NCI-H146 treated with DMSO at 0.1 percent for 48 hours (cell line): ENCODE results near the gene ZNF853.
"Not testable (repeated sequence)": the region's sequence is repeated elsewhere in the genome, so short reads cannot be mapped to it uniquely, and the experiment has no call there.

Experiments used
- DNase-seq: peaks from one replicate; lab custom pipeline; 2025; ENCODE audit not compliant: unreplicated experiment; lab: John Stamatoyannopoulos, UW

ZNF853 gene

DNA sequence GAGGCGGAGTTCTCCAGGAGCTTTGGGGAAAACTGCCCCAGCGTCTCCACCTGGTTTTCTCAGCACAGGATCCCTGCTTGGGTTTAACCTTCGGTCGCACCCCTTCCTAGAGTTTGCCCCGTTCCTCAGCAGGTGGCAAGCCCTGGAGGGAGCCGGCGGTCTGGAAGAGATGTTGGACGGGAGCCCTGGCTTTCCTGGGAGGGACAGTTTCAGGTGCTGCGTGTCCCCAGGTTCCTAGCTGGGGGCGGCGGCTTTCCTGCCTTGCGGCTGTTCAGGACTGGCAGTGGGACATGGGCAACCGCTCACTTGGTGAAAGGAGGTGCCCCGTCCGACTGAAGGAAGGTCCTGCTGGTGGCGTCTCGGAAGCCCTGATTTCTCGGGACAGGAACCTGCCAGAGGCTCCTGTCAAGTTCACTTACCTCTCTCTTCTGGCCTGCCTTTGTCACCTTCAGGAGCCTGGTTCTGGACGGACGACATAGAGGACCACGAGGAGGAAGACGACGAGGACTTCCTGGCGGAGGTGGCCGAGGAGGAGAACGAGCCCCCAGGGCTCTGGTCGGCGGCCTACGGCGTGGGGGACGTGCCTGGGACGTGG lies 36.5 kb downstream of the ZNF853 start:
- DNase-seq, result no peak

DNA sequence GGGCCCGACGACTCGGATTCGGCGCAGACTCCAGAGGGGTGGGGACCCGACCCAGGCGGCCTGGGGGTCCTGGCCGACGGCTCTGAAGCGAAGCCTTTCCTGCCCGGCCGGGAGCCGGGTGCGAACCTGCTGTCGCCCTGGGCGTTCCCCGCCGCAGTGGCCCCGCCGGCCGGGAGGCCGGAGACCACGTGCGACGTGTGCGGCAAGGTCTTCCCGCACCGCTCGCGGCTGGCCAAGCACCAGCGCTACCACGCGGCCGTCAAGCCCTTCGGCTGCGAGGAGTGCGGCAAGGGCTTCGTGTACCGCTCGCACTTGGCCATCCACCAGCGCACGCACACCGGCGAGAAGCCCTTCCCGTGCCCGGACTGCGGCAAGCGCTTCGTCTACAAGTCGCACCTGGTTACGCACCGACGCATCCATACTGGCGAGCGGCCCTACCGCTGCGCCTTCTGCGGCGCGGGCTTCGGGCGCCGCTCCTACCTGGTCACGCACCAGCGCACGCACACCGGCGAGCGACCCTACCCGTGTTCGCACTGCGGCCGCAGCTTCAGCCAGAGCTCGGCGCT lies 37.1 kb downstream of the ZNF853 start:
- DNase-seq, result no peak

DNA sequence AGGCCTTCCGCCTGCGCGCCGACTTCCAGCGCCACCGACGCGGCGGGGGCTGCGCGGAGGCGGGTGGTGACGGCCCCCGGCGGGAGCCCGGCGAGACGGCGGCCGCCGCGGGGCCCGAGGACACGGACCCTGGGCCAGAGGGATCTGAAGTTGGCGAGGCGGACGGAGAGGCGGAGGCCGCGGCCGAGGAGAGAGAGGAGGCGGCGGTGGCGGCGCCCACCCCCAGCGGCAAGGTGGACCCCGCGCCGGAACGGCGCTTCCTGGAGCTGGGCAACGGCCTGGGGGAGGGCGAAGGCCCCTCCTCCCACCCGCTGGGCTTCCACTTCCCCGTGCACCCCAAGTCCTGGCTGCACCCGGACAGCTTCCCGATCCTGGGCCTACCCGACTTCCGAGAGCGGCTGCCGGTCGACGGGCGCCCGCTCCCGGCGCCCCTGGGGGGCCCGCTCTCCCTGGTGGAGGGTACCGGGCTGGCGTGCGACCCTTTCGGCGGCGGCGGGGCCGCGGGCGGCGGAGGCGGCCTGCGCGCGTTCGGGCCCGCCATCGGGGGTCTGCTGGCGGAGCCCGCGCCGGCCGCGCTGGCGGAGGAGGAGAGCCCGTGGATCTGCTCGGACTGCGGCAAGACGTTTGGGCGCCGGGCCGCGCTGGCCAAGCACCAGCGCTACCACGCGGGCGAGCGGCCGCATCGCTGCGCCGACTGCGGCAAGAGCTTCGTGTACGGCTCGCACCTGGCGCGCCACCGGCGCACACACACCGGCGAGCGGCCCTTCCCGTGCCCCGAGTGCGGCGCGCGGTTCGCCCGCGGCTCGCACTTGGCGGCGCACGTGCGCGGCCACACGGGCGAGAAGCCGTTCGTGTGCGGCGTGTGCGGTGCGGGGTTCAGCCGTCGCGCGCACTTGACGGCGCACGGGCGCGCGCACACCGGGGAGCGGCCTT lies 37.9 kb downstream of the ZNF853 start:
- no peak for DNase-seq

DNA sequence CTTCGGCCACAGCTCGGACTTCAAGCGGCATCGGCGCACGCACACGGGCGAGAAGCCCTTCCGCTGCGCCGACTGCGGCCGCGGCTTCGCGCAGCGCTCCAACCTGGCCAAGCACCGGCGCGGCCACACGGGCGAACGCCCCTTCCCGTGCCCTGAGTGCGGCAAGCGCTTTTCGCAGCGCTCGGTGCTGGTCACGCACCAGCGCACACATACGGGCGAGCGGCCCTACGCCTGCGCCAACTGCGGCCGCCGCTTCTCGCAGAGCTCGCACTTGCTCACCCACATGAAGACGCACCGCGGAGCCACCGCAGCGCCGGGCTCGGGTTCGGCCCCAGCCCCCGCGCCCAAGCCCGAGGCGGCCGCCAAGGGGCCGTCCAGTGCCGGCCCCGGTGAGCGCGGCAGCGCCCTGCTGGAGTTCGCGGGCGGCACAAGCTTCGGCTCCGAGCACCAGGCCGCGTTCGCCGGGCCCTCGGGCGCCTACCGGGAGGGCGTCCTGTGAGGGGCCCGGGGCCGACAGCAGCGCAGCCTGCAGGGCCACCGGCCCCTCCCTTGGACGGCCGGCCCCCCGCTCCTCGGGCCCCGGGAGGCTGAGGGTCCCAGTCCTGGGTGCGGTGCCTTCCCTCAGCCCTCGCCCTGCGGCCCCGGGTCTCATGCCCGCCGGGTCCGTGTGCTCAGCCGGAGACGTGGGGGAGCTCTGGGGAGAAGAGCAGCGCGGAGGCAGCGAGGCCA lies 38.9 kb downstream of the ZNF853 start:
- no peak for DNase-seq

DNA sequence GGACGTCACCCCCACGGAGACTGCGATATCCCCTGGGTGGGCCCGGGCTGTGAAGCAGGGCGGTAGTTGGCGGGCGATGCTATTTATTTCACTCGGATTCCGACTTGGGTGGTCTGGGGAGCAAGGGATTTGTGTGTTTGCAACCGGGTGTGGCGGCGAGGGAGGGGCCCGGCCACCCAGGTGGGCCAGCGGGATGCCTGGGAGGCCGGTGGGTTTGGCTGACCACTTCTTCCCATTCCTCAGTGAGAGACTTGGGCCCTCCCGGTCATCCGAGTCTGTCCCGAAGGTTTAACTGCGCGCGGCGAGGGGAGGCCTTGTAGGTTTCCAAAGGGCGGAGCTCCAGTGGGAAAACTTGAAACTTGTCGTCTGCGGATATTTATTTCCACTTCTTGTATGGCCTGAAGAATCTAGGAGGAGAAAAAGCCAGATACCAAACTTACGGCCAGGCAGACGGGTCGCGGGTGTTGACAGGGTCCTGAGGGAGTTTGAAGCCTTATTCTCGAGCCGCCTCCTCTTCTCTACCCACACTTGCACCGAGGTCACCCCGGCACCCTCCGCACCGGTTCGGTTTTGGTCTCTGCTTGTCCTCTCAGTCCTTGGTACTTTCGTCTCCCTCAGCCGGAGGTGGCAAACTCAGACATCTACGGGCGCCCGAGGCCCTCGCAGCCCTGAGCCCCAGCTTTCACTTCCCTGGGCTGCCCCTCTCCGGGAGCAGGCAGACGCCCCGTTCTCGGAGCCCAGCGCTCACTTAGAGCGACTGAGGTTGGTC lies 39.6 kb downstream of the ZNF853 start:
- no peak for DNase-seq

DNA sequence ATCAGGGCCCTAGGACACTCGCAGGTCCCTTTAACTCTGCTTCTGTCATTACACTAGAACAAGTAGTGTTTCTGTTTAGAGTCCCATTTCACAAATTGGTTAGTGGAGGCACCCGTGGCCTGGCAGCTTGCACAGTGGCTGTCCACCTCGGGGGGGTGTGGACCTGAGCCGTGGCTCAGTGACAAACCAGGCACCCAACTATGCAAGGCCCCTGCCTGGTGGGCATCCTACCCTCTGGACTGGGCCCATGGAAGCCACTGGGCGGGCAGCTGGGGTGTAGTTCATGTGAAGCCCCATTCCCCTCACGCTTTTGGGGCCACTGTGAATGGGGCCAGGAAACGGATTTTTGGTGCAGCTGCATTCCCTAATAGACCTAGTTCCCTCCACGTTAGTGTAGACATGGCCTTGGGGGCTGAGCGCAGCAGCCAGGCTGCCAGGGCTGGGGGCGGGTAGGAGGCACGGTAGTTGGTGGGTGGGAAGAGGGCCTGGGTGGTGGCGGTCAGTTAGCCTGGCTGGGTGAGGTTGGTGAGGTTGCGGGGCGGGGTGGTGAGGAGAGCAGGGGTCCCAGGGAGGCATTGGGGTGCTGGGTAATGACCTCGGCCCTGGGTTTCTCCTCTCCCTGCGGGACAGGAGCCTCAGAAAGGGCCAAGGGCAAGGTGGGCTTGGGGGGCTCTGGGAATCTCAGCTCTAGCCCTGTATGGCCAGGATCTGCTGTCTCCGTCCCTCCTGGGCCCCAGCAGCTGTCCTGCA lies 40.4 kb downstream of the ZNF853 start:
- no peak for DNase-seq

DNA sequence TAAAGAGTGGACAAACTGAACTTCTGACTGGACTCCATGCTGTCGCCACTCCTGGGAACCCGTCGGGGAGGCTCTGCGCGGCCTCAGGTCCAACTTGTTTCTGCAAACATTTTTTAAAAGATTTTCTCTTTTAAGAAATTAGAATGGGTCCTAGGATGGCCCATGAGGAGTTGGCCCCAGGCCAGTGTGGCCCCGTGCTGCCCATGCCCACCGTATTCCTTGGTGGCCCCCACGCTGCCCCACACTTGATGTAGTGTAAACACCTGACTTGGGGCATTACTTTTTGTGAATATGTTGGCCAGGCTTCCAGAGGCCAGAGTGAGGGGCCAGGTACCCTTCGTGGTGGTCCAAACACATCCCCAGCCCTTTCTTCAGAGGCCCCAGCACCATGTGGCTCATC lies 41.0 kb downstream of the ZNF853 start:
- no peak for DNase-seq

DNA sequence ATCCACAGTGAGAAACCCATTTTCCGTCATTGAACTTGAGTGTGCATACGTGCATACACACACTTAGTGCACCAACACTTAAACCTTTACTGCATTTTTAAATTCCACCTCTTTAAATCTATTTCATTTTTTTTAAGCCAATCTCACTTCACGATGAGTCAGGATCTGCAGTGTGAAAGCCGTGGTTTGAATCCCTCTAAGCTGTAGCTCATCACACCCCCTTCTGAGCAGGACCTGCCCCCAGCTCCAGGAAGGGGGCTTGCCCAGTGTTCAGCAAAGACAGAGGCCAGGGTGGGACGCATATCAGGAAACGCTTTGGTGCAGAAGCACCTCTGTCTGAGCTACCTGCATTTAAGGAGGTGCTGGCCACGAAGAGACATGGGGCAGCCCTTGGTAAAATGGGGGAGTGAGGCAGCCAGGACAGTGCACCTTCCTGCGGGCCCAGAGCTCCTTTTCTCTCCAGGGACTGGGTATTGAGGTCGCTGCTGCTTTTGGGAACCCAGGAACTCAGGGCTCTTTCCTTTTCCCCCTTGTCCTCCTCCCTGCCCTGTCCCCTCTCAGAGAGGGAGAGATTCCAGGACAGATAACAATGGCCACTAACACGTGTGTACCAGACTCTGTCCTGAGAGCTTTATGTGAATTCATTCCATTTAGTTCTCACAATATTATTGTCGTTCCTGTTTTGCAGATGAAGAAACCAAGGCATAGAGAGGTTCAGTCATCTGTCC lies 43.4 kb downstream of the ZNF853 start:
- DNase-seq, result no peak

DNA sequence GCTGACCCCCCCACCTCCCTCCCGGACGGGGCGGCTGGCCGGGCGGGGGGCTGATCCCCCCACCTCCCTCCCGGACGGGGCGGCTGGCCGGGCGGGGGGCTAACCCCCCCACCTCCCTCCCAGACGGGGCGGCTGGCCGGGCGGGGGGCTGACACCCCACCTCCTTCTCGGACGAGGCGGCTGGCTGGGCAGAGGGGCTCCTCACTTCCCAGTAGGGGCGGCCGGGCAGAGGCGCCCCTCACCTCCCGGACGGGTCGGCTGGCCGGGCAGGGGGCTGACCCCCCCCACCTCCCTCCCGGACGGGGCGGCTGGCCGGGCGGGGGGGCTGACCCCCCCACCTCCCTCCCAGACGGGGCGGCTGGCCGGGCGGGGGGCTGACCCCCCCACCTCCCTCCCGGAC lies 55.4 kb downstream of the ZNF853 start:
- DNase-seq, result not testable (repeated sequence)
